ENCODE measurements around the gene XPO4.

The XPO4 gene

DNA sequence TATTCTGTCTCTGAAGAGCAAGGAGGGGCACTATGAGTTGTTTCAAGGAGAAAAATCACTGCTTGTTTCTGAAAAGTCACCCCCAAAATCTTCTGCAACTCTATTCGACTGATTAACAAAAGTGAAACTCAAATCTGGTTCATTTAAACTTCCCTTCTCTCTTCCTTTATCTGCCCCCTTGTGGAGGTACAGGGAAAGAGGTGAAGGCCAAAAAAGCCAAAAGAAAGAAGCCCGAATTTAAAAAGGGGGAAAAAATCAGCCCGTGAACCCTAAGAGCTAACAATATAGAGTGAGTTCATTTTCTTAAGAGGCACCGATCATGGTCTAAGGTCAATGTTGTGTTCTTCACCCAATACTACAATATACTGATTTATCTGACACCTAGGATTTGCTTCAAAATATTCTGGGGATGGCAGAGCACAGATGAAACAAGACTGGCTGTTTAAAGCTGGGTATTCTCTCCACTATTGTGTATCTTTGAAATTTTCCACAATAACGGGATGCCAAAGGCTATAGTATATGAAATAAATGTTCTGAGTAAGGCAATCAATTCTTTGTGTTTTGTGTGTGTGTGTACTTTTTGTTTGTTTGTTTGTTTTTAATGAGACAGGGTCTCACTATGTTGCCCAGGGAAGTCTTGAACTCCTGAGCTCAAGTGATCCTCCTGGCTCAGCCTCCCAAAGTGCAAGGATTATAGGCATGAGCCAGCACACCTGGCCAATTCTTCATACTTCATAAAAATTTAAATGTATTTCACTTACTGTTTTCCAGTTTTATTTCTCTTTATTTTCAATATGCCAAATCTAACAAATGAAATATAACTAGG is 73.8 kb downstream of the XPO4 start:
- DNase-seq (ENCODE audit: low read depth) = no peak

DNA sequence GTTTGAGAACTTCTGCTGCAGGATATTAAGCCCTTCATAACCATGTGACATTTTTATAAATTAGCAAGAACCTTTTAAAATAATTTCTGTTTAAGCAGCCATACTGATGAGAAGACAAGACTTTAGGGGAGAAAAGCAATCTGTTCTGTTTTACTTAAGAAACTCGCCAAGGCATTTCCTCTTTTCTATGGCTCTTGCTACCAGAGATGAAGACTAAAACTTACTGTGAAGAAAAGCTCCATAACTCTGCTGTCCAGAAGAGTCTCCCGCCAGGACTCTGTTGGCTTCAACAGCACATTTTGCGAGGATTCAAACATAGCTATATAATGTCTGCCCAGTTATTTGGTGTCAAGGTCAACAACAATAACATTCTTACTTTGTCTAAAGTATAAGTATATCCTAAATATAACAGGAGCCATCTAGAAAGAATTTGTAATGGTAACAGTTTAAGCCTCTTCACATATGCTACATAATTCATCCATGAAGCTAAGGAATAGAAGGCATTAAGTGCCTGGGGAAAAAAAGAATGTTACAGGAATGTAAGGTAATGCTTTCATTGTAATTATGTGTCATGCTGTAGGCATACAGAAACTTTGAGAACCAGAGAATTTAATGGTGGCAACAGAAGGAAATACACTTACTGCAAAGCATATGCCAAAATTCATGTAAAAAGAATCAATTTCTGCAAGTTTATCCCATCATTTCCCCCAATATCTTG is 75.5 kb downstream of the XPO4 start:
- no peak for DNase-seq (ENCODE audit: low read depth)

DNA sequence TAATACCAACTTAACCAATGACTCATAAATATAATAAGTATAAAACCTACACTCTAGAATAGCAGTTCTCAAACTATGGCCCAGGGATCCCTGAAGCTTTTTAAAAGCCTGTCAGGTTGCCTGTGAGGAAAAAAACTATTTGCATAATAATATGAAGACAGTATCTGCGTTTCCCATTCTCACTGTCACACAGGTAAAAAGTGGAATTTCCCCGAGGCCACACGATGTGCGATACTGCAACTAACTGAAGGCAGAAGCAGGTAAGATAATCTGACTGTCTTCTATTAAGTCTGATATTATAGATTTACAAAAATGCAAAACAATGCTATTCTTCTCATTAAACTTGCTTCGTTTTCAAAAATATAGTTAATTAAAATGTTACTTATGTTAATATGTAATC is 76.2 kb downstream of the XPO4 start:
- DNase-seq (ENCODE audit: low read depth) = no peak

DNA sequence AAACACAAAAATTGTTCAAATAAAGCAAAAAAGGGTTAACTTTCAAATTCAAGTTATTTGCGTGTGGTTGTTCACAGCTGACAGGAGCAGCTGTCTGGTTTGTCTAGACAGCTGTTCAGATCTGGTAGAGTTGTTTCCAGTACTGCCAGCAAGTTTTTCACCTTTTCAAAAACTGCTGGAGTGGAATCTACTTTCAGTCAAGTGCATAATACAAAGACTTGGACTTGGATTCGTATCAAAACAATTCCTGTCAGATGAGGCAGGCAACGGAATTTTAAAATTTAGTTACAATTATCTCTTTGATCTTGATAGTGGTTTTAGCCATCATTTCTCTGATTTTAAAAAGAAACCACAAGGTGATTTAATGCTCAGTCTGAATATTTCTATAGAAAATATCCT is 77.1 kb downstream of the XPO4 start:
- DNase-seq (ENCODE audit: low read depth) = no peak

DNA sequence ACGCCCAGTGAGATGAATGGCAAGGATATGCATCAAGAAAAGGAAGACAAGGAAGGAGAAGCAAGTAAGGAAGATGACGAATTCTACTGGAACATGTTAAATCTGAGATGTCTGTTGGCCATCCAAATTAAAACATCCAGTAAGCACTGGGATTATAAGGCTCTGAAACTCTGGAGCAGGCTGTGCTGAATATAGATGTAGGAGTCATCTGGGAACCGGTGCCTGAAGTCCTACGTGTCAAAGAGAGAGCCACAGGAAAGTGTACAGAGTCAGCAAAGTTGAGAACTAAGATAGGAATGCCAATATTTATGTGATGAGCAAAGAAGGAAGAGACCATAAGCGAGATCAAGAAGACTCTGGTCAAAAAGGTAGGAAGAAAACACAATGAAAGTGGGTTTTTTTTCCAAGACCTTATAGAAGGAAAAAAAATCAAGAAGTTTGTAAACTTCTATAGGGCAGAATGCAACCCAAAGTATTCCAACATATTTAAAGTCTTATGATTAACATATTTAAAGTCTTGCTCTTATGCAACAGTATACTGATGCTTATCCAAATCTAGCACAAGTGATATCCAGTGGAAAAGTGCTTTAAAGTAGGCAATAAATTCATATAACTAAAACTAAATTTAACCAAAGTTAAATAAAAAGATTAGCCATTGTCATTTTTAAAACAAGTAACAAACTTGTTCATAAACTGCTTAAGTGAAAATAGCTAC is 77.6 kb downstream of the XPO4 start:
- DNase-seq (ENCODE audit: low read depth) = no peak

DNA sequence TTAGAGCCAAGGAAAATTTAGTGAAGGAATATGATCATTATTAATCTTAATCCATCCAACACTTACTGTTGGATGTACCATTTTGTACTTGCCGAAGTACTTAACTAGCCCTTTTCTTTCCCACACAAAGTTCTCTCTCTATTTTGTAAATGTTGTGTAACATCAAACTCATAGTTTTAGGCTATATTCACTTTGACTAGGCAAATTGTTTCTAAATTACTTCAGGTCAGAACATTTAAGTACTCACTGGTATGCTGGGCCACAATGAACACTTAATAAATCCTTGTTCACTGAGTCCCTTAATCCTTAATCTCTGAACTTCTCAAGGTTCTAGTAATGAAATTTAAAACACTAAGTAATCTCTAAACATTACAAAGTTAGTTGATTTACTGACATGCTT is 79.5 kb downstream of the XPO4 start:
- DNase-seq (ENCODE audit: low read depth) = no peak

DNA sequence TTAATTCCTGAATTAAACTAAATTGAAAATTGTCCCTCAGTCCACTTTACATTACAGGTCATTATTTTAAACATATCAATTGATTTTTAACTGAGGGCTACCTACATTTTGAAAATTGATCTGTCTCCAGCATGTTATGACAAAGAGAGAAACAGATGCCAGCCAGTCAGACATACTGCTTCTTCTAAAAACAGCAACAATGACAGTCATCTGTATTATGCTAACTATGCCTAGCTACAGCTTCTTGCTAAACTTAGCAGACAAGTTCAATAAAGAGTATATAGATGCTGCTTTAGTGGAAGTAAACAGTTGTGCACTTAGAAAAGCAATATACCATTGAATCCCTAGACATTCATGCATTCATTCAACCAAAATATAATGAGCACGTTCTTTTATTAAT is 80.1 kb downstream of the XPO4 start:
- no peak for DNase-seq (ENCODE audit: low read depth)

DNA sequence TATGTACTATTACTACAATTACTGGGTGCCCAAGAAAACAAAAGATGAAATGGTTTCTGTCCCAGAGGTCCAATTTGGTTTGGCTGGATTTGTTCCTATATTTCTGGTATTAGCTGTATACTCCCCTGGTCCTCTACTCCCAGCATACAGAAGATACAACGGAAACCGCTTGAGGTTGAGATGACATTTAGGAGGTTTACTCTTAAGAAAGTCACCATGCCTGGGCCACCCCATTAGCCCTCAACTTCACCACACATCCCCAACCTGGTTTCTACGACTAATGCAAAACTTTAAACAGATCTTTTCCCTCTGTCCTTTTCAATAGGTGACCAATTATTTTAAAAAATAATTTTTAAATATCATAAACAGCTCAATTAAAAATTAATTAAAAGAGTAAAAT is 82.8 kb downstream of the XPO4 start:
- DNase-seq (ENCODE audit: low read depth) = no peak

DNA sequence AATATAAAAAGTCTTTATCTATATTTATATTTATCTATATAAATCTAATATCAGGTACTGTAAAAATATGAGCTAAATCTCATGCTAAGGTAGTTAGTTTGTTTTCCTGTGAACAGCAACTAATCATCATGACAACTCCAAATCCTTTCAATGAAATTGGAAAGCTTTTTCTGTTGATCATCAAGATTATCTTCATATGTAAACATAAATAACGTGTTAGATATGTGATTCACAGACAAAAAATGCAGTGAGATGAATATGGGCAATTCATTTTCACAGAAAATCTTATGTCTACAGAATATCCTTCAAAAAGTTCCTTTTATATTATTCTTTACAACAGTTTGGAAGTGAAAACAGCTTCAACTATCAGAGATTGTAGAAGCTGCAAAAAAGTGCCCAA is 87.1 kb downstream of the XPO4 start:
- no peak for DNase-seq (ENCODE audit: low read depth)

DNA sequence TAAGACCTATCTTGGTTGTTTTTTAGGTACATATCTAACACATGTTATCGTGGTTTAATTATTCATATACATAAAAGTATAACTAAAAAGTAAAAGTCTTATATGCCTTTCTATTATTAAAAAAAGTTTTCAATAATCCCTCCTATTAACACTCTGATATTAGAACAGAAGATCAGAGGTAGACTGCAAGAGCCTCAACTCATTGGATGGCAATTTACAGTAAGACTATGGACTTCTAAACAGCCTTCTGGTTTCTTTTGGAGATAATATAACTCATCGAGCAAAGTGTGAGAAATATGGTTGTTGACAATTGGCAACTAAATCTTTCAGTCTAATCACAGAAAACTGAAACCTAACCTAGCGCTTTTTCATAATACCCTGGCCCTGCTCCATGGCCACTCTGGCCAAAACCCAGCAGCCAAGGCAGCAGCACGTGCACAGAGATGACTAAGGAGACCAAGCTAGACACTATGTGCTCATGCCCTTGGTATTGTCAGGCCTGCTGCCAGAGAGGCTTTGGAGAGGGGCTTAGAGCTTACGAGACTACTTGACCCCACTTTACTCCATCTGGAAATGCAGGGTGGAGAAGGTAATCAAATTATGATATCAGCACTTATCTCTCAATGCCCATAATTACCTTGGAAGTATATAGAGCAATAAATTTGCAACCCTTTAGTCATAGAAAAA is 88.2 kb downstream of the XPO4 start:
- no peak for DNase-seq (ENCODE audit: low read depth)

DNA sequence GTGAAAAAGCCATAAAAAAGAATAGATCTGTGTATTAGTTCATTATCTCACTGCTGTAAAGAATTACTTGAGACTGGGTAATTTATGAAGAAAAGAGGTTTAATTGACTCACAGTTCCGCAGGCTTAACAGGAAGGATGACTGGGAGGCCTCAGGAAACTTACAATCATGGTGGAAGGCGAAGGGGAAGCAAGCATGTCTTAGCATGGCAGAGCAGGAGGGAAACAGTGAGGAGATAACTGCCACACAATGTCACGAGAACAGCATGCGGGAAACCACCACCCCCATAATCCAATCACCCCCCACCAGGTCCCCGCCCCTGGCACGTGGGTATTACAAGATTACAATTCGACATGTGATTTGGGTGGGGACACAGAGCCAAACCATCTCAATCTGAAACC is 89.7 kb downstream of the XPO4 start:
- DNase-seq (ENCODE audit: low read depth) = no peak

DNA sequence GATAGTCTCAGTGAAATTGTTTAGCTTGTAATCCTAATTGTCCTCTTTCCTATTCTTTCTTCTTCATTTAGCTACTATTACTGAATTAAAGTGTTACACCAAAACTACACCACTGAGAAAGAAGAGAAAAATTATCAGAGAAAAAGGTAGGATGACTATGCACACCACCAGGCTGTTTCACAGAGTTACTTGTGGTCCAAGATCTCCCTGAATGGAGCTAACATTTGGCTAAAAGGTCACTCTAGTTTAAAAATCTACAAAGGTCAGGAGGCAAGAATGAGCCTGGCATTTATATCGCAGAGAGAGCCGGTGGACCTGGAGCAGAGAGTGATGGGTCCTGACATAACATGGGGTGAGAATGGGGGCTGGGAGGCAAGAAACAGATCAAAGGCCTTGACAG is 91.7 kb downstream of the XPO4 start:
- DNase-seq (ENCODE audit: low read depth) = no peak

DNA sequence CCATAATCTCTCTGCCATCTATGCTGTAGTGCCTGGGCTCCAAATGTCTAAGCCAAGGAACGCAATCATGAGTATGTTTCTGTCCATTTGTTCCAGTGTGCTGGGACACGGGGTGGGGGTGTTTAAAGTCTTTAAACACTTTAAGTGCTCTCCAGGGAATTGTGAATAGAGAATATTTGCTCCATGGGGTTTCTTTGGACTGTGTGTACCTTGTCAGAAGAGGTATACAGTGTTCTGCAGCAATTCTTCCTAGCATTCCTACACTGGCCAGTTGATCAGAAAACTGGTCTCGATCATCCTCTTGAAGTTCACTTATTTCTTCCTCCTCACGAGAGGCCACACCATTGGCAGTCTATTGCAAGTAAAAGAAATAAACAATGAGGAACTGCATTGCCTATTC is 93.7 kb downstream of the XPO4 start:
- DNase-seq (ENCODE audit: low read depth) = no peak

DNA sequence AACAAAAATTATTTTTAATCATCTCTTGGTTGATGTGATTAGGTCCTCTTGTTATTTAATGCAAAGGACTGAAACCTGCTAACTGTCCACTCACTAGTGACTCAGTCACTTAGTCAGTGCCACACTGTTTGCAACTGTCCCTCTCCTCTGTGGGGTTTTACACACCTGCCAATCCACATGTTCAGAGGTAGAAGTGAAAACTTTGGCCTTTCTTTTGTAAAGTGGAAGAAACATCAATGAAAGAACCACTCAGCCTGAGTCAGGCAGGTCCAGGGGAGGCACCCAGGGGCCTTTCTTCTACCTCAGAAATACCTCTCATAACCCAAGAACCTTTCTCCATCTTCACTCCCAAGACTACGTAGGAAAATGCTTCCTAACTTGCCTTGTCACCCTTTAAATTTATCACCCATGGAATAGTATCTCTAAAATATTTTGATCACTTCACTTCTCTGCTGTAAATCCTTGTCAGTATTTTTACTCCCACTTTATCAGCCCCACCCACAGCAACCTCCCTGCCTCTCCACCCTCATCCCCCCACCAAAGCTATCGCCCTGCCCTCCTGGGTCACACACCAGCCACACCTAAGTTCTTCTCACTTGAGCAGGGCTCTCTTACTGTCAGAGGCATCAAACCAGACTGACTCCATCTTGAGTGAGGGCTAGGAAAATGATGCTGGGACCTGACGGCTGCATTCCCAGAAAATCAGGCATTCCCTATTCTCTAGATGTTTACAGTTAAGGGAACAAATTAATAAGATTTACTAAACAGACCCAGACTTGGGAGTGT is 99.2 kb downstream of the XPO4 start:
- no peak for DNase-seq (ENCODE audit: low read depth)

DNA sequence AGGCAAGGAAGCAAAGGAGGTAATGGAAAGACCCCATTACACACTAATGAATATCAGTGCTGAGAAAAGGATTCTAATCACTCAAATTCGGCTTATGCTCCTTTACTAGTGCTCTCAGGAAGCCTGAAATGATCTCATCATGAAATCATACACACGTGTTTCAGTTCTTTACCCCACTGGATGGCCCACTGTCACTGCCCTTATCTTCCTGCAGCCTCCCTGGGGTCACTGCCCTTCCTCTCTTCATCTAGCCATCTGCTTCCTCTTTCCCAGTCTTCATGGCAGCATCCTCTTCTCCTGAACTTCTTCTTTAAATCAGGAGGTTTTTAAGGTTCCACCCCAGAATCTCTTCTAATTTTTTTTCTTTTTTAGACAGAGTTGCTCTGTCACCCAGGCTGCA is 100.8 kb downstream of the XPO4 start:
- DNase-seq (ENCODE audit: low read depth) = no peak

DNA sequence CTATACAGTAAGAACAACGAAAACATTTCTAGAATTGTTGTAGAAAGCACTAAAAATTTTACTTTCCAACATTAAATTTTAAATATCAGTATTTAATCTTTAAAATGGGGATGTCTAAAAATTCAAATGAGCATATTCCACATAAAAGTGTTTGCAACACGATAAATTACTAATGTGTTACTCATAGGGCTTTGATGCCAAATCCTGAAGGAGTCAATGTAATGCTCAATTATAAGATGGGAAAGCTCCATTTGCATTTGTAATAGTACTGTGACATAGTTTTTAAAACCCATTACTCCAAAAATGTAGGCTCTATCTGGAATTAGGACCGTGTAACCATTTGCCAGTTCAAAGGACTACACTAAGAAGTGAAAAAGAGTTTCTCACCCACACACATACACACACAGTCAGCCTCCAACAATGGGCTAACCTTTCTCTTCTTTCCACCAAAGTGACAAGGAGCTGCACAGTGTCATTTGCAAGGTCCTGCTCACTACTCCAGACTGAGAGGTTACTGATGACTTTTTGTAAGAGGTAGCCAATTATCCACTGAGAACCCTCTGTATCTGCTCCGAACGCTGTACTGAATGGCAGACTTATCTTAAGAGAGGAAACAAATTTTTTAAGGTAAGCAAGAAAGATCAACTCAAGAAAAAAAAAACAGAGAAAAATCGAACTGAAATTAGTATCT is 102.7 kb downstream of the XPO4 start:
- no peak for DNase-seq (ENCODE audit: low read depth)

DNA sequence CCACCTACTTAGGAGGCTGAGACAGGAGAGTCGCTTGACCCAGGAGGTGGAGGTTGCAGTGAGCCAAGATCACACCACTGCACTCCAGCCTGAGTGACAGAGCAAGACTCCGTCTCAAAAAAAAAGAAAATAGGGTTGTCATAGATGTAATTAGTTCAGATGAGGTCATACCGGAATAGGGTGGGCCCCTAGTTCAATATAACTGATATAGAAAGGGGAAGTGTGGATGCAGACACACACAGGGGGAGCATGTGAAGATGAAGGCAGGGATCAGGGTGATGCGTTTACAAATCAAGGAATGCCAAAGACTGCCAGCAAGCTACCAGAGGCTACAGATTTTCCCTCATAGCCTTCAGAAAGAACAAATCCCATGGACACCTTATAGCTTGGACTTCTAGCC is 104.5 kb downstream of the XPO4 start:
- DNase-seq (ENCODE audit: low read depth) = no peak

DNA sequence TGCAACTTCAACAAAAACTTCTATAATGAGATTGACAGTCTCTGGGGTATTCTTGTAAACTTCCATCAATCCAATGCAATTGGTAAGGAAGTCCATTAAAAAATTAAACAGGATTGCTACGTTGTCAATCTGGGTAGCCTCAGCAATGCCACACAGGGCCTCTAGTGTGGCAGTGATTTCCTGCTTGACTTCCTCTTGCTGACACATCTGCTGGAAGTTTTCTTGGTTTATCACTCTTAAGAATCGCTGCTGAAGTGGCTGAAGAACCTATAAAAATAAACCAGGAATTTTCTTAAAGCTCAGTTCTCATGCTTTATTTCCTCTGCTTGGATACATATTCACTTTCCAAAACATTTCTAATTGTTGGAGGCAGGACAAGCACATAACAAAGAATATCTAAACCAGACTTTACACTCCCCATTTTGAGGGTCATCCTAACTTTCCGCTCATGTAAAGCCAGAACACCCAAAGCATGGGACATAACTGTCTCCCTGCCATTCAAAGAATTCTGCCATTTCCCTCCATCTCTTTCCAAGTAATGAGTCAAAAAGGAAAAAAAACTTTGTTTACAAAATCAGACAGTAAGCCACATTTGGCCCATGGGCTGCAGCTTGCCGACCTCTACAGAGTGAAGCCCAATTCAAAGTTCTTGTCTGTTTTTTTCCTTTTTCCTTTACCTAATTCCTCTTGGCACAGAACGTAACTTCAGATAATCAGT is 105.6 kb downstream of the XPO4 start:
- no peak for DNase-seq (ENCODE audit: low read depth)

DNA sequence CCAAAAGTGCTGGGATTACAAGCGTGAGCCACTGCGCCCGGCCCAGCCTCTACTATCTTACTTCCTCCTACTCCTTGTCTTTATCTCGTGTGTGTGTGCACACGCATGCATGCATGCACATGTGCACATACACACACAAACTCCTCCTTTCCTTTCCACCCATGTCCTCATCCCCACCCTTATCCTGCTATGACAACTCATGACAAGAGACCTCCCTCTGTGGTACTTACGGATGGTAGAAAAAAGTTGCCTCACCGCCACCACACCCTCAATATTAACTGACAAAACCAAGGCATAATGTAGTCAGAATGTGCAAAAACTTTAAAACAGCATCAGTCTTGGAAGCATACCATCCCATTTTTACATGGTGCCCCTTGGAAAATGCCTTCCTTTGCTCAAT is 112.9 kb downstream of the XPO4 start:
- no peak for DNase-seq (ENCODE audit: low read depth)

DNA sequence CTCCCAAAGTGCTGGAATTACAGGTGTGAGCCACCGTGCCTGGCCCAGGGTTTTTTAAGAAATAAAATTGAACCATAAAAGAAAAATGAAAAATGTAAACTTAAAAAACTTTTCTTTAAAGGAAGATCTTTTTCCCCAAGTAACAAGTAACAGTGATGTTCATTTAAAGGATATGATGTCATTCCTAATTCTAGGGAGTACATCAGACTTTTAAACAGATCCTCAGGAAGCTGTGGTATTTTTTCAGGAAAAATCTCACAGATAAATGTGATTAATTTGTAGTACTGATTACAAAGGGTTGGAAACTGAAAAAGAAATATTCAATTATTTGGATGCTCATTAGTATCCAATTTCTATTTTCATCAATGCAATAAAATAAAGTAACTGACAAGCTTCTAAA is 114.2 kb downstream of the XPO4 start:
- DNase-seq (ENCODE audit: low read depth) = no peak

DNA sequence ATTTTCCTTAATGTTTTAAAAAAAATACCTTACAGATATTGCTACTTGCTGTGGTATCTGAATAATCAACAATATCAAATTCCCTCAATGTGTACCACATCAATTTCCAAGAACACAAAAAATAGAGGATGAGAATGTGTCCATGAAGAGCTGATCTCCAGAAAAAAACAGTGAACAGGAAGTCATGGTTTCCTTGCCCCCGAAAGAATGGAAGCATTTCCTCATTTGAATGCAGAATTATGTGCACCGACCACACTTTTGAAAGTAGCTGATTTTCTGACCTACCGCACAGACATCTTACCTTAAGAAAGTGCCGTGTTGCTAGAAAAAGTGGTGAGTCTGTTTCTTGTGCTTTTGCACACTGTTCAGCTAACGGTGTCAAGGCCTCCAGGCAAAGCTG is 115.4 kb downstream of the XPO4 start:
- no peak for DNase-seq (ENCODE audit: low read depth)
